Naive thymus-derived CD4-positive, alpha-beta T cell (primary cell): Measurements from ENCODE around the gene GRIP2. TPM values are rescaled to one million over a fixed set of nuclear protein-coding genes. Genes with fewer than 3 reads are reported as not detected.
A peak's percentile ranks its signal among the peaks of the same experiment; 100 is the strongest.

Source experiments
- ATAC-seq: fragments of 150-1000 bp; cut with Tn5 transposase; 2 replicates; pipeline ENCODE4 v1.10.0; 2021; ENCODE audit warnings: mild to moderate bottlenecking, moderate library complexity
- CTCF ChIA-PET: fragments of 350-600 bp; sonication (Branson Sonifier 250); formaldehyde crosslinking; loops from one replicate; lab custom pipeline; 2021; ENCODE audit warnings: antibody characterized with exemption; lab: Charles Lee
- POLR2A ChIA-PET: fragments of 350-600 bp; sonication (Branson Sonifier 250); formaldehyde crosslinking; loops from one replicate; lab custom pipeline; 2021; ENCODE audit warnings: antibody characterized with exemption, inconsistent platforms; lab: Charles Lee
- DNase-seq, 9 donors: peaks; one replicate each; pipeline versions ENCODE4 v3.0.0 to v3.0.0-alpha.2; 2020 to 2022; ENCODE audit warnings: mixed read lengths in 1 of 9
- H3K27ac ChIP-seq: one replicate; pipeline ENCODE4 v1.7.0; 2013; ENCODE audit warnings: mild to moderate bottlenecking, low read depth, low read length, moderate library complexity
- H3K27me3 ChIP-seq, 2 donors: one replicate each; pipeline ENCODE4 v1.7.0; 2013; ENCODE audit warnings: low read length in 2 of 2, mild to moderate bottlenecking in 2 of 2, moderate library complexity in 2 of 2; ENCODE audit not compliant: control insufficient read depth in 2 of 2, insufficient read depth in 2 of 2
- H3K36me3 ChIP-seq, 3 experiments: 1 replicate in 2 of 3; 2 replicates in 1 of 3; pipeline ENCODE4 v1.7.0; 2013; ENCODE audit warnings: low read length in 3 of 3, mild to moderate bottlenecking in 3 of 3, moderate library complexity in 1 of 3; ENCODE audit not compliant: insufficient read depth in 3 of 3, control insufficient read depth in 2 of 3
- H3K4me1 ChIP-seq, 2 donors: one replicate each; pipeline ENCODE4 v1.7.0; 2013; ENCODE audit warnings: low read length in 2 of 2, mild to moderate bottlenecking in 2 of 2, moderate library complexity in 1 of 2; ENCODE audit not compliant: control insufficient read depth in 2 of 2, insufficient read depth in 2 of 2
- H3K4me3 ChIP-seq: 2 replicates; pipeline ENCODE4 v1.7.0; 2013; ENCODE audit warnings: mild to moderate bottlenecking, low read length
- H3K9me3 ChIP-seq, 3 experiments: 1 replicate in 2 of 3; 2 replicates in 1 of 3; pipeline ENCODE4 v1.7.0; 2013; ENCODE audit warnings: low read length in 3 of 3; ENCODE audit not compliant: control insufficient read depth in 2 of 3
- H3K27ac Mint-ChIP-seq, 9 donors: one replicate each; pipeline ENCODE4 v1.8.0; 2020 to 2022; ENCODE audit warnings: mixed read lengths in 9 of 9, mild to moderate bottlenecking in 8 of 9, moderate library complexity in 5 of 9, inconsistent platforms in 2 of 9
- H3K27me3 Mint-ChIP-seq, 5 donors: one replicate each; pipeline ENCODE4 v1.8.0; 2021 to 2022; ENCODE audit warnings: mixed read lengths in 5 of 5, mild to moderate bottlenecking in 1 of 5
- H3K36me3 Mint-ChIP-seq, 5 donors: one replicate each; pipeline ENCODE4 v1.8.0; 2020 to 2022; ENCODE audit warnings: mixed read lengths in 5 of 5, mild to moderate bottlenecking in 3 of 5, inconsistent platforms in 1 of 5
- H3K4me1 Mint-ChIP-seq, 7 donors: one replicate each; pipeline ENCODE4 v1.8.0; 2020 to 2022; ENCODE audit warnings: mixed read lengths in 7 of 7, mild to moderate bottlenecking in 3 of 7, inconsistent platforms in 1 of 7
- H3K4me3 Mint-ChIP-seq, 10 donors: one replicate each; pipeline ENCODE4 v1.8.0; 2020 to 2022; ENCODE audit warnings: mild to moderate bottlenecking in 10 of 10, mixed read lengths in 10 of 10, moderate library complexity in 6 of 10, inconsistent platforms in 2 of 10
- H3K9me3 Mint-ChIP-seq, 11 donors: one replicate each; pipeline ENCODE4 v1.8.0; 2020 to 2022; ENCODE audit warnings: mixed read lengths in 11 of 11, mild to moderate bottlenecking in 4 of 11, inconsistent platforms in 1 of 11, moderate library complexity in 1 of 11
- intact Hi-C, 2 donors: fragments of 100-400 bp; cut with micrococcal nuclease; formaldehyde crosslinking; loops; one replicate each; pipeline ENCODE4 v1.15.1; 2023
- polyA plus RNA-seq, 2 donors: library from polyadenylated mRNA; unstranded; fragments of 300-500 nt; fragmentation: Illumina TruSeq; gene quantifications; one replicate each; pipeline ENCODE4 v1.2.3, GENCODE V29; 2021
- total RNA-seq, 6 experiments: library from RNA in 5 of 6; stranded (reverse) in 5 of 6; gene quantifications; 1 replicate in 5 of 6; 2 replicates in 1 of 6; pipeline ENCODE4 v1.2.3 and lab custom pipeline; 2021 to 2026

The GRIP2 gene
- total and polyA plus RNA-seq, 7 experiments from 2014 or later = not detected

DNA sequence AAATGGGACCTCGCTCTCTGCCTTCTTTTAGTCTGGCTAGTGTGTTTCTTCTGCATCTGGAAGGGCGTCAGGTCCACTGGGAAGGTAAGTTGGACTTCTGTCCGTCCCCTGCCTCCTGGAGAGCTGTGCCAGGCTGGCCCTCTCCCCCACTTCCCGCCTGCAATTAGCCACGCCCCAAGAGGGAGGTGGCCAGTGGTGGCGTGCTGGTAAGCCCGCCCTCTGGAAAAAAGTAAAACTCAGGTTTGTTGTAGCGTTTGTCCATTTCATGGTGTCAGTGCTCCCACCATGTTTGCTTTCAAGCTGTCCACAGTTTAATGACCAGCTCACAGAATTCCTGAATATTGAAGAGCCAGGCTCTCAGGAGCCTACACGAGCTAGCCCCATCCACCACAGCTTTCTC is 82.1 kb downstream of the GRIP2 start:
- H3K36me3 ChIP-seq = peaks cover 0 to 64% (median 0%) of the 10 kb centered on the region in 3 experiments
- Mint-ChIP-seq H3K36me3 (peaks cover 0 to 20% (median 6%) of the 10 kb centered on the region in 5 donors), H3K27me3 (no peaks in the 10 kb centered on the region), H3K4me3 (no peak overlapping the region), H3K9me3 (no peaks in the 10 kb centered on the region), H3K27ac (peak overlapping the region in 2 of 9 donors; percentile 37 to 38), H3K4me1 (peaks cover 0 to 20% (median 5%) of the 10 kb centered on the region in 7 donors)
- H3K4me3 ChIP-seq = no peak overlapping the region
- no peaks in the 10 kb centered on the region for H3K4me1 ChIP-seq
- intact Hi-C loops = no loop called here
- DNase-seq = no peak
- H3K27ac ChIP-seq = no peak overlapping the region
- no peaks in the 10 kb centered on the region for H3K9me3 ChIP-seq
- ChIA-PET POLR2A (interaction anchor here (1.8 kb wide), 1 partner anchor 26 kb away, joined by 4 read pairs; no protein-coding TSS in a partner anchor), CTCF (interaction anchor here (0.8 to 1.4 kb wide), 2 partner anchors 36 to 57 kb away, joined by 4 to 5 read pairs; no protein-coding TSS in a partner anchor)
- H3K27me3 ChIP-seq = no peaks in the 10 kb centered on the region
- ATAC-seq = no peak

GRCh38 chr3:14457481-14457880 is 82.7 kb downstream of the GRIP2 start:
- H3K4me1 Mint-ChIP-seq = peaks cover 0 to 20% (median 5%) of the 10 kb centered on the region in 7 donors
- CTCF ChIA-PET = no interaction called here
- peaks cover 0 to 17% (median 6%) of the 10 kb centered on the region in 5 donors for H3K36me3 Mint-ChIP-seq
- H3K4me1 ChIP-seq = no peaks in the 10 kb centered on the region
- H3K4me3 ChIP-seq = no peak overlapping the region
- H3K4me3 Mint-ChIP-seq = no peak overlapping the region
- no peaks in the 10 kb centered on the region for H3K27me3 ChIP-seq
- no peaks in the 10 kb centered on the region for H3K9me3 ChIP-seq
- H3K36me3 ChIP-seq = peaks cover 0 to 60% (median 0%) of the 10 kb centered on the region in 3 experiments
- peak overlapping the region in 2 of 9 donors; percentile 14 to 37 for H3K27ac Mint-ChIP-seq
- no peak for DNase-seq
- H3K9me3 Mint-ChIP-seq = no peaks in the 10 kb centered on the region
- POLR2A ChIA-PET = no interaction called here
- H3K27me3 Mint-ChIP-seq = no peaks in the 10 kb centered on the region
- intact Hi-C loops = no loop called here
- ATAC-seq = no peak
- H3K27ac ChIP-seq = no peak overlapping the region

DNA sequence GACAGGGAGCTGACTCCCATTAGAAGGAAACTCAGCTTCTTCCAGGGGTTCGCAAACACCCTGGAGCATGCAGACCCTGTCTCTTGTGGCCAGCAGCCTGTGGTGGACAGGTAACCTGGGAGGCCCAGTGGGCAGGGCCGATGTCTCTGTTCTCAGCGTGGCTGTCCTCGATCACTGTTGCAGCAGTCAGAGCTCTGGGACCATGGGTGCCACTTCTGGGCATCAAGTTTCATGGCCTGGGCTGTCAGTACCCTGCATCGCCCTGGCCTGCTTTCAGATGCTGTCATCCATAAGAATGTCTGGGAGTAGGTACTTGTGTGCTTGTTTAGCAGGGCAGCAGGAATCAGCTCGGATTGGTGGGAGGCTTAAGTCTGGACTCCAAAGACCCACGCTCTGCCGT is 83.3 kb downstream of the GRIP2 start:
- POLR2A ChIA-PET = no interaction called here
- Mint-ChIP-seq H3K9me3 (no peaks in the 10 kb centered on the region), H3K36me3 (peaks cover 0 to 14% (median 6%) of the 10 kb centered on the region in 5 donors), H3K27ac (no peak overlapping the region), H3K4me1 (peaks cover 0 to 20% (median 5%) of the 10 kb centered on the region in 7 donors), H3K27me3 (no peaks in the 10 kb centered on the region), H3K4me3 (no peak overlapping the region)
- ATAC-seq = no peak
- intact Hi-C loops = no loop called here
- H3K9me3 ChIP-seq = no peaks in the 10 kb centered on the region
- peaks cover 0 to 63% (median 0%) of the 10 kb centered on the region in 3 experiments for H3K36me3 ChIP-seq
- no peaks in the 10 kb centered on the region for H3K4me1 ChIP-seq
- DNase-seq = no peak
- H3K4me3 ChIP-seq = no peak overlapping the region
- CTCF ChIA-PET = interaction anchor here (0.5 kb wide), 1 partner anchor 14 kb away, joined by 4 read pairs; no protein-coding TSS in a partner anchor
- H3K27ac ChIP-seq = no peak overlapping the region
- H3K27me3 ChIP-seq = no peaks in the 10 kb centered on the region

DNA sequence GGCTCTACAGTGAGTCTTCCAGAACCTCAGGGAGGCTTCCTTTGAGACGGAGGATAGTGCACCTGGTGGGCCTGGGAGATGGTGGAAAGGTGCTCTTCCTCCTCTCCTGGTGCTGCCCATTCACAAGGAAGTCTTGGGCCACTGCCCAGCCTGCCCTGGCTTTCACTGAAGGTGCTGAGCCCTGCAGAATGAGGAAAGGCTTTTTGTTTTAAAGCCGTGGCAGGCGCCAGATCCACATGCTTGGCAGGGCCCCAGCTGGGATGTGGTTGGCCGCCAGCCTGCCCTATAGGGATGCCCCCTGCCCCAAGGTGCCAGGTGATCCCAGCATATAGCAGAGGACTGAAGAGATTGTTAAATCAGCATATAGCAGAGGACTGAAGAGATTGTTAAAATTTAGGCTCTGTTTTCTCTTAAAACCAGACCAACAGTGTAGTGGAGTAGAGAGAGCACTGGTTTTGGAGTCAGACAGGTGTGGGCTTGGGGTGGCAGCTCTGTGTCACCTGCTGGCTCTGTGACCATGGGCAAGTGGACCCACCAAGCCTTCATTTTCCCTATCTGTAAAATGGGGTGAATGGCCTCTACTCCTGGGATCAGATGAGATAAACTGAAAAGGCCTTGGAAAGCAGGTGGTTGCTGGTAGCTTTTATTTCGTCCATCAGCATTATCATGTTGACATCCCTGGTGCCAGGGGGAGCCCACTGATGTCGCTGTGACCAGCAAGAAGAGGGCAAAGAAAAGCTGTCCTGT is 84.4 kb downstream of the GRIP2 start:
- Mint-ChIP-seq H3K4me1 (peaks cover 0 to 14% (median 5%) of the 10 kb centered on the region in 7 donors), H3K9me3 (no peaks in the 10 kb centered on the region), H3K27me3 (no peaks in the 10 kb centered on the region), H3K36me3 (peaks cover 6 to 20% (median 11%) of the 10 kb centered on the region in 5 donors), H3K4me3 (no peak overlapping the region), H3K27ac (peak overlapping the region in 3 of 9 donors; percentile 30 to 76 (median 75))
- Histone ChIP-seq H3K4me1 (no peaks in the 10 kb centered on the region), H3K27me3 (no peaks in the 10 kb centered on the region), H3K27ac (no peak overlapping the region), H3K36me3 (peaks cover 0 to 66% (median 0%) of the 10 kb centered on the region in 3 experiments), H3K4me3 (no peak overlapping the region), H3K9me3 (no peaks in the 10 kb centered on the region)
- intact Hi-C loops = no loop called here
- ATAC-seq (no peak), DNase-seq (no peak)
- CTCF ChIA-PET = no interaction called here
- POLR2A ChIA-PET = interaction anchor here (1.0 kb wide), 1 partner anchor 53 kb away, joined by 3 read pairs; the partner anchor contains the start of gene SLC6A6

DNA sequence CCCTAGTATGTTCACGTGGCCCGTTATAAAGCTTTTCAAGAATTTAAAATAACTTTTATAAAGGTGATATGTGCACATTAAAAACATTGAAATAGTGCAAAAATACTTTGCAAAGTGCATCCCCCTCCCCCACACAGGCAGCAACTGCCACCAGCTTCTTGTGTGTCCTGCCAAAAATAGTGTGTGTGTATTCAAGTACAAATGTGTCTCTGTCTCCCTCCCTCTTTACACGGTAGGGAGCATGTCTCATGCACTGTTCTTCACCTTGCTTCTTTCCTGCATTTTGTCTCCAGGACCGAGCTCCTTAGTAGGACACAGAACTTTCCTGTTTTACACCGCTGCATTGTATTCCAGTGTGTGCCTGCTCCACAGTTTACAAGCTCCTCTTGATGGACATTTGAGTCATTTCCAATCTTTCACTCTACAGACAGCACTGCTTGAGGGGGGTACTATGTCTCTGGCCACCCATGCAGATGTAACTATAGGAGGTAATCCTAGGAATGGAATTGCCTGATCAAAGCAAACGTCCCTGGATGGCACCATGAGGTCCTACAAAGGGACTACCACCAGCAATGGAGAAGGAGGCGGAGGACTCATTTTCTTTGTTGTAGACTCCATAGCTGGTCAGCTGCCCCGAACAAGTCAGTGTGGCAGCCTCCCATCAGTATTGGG is 85.4 kb downstream of the GRIP2 start:
- no peak overlapping the region for H3K4me3 ChIP-seq
- no peak for DNase-seq
- Mint-ChIP-seq H3K4me1 (peaks cover 0 to 6% (median 0%) of the 10 kb centered on the region in 7 donors), H3K4me3 (no peak overlapping the region), H3K27ac (peak overlapping the region in 3 of 9 donors; percentile 13 to 59 (median 57)), H3K36me3 (peaks cover 3 to 16% (median 7%) of the 10 kb centered on the region in 5 donors), H3K9me3 (no peaks in the 10 kb centered on the region), H3K27me3 (no peaks in the 10 kb centered on the region)
- no peak overlapping the region for H3K27ac ChIP-seq
- no peaks in the 10 kb centered on the region for H3K4me1 ChIP-seq
- no peaks in the 10 kb centered on the region for H3K27me3 ChIP-seq
- intact Hi-C loops = no loop called here
- ATAC-seq = no peak
- no peaks in the 10 kb centered on the region for H3K9me3 ChIP-seq
- H3K36me3 ChIP-seq = peaks cover 0 to 65% (median 0%) of the 10 kb centered on the region in 3 experiments
- POLR2A ChIA-PET = no interaction called here
- CTCF ChIA-PET = interaction anchor here (1.1 kb wide), 1 partner anchor 54 kb away, joined by 3 read pairs; no protein-coding TSS in a partner anchor

GRCh38 chr3:14453876-14454638 is 86.1 kb downstream of the GRIP2 start:
- Mint-ChIP-seq H3K4me1 (peaks cover 0 to 6% (median 0%) of the 10 kb centered on the region in 7 donors), H3K27ac (peak overlapping the region in 4 of 9 donors; percentile 6 to 29 (median 18)), H3K9me3 (no peaks in the 10 kb centered on the region), H3K36me3 (peaks cover 3 to 20% (median 9%) of the 10 kb centered on the region in 5 donors), H3K27me3 (no peaks in the 10 kb centered on the region), H3K4me3 (no peak overlapping the region)
- Histone ChIP-seq H3K9me3 (no peaks in the 10 kb centered on the region), H3K36me3 (peaks cover 0 to 63% (median 0%) of the 10 kb centered on the region in 3 experiments), H3K27ac (no peak overlapping the region), H3K27me3 (no peaks in the 10 kb centered on the region), H3K4me3 (no peak overlapping the region), H3K4me1 (no peaks in the 10 kb centered on the region)
- ATAC-seq = no peak
- intact Hi-C loops = no loop called here
- ChIA-PET POLR2A (no interaction called here), CTCF (interaction anchor here (1.1 kb wide), 1 partner anchor 53 kb away, joined by 3 read pairs; no protein-coding TSS in a partner anchor)
- DNase-seq = no peak
